ENCODE results near the gene CACNB4. TPM values are rescaled to one million over a fixed set of nuclear protein-coding genes. Genes with fewer than 3 reads are reported as not detected.
"Not testable (repeated sequence)": the region's sequence is repeated elsewhere in the genome, so short reads cannot be mapped to it uniquely, and the experiment has no call there.

CACNB4 gene
- total RNA-seq, 1 experiment from 2014 or later, result not detected

DNA sequence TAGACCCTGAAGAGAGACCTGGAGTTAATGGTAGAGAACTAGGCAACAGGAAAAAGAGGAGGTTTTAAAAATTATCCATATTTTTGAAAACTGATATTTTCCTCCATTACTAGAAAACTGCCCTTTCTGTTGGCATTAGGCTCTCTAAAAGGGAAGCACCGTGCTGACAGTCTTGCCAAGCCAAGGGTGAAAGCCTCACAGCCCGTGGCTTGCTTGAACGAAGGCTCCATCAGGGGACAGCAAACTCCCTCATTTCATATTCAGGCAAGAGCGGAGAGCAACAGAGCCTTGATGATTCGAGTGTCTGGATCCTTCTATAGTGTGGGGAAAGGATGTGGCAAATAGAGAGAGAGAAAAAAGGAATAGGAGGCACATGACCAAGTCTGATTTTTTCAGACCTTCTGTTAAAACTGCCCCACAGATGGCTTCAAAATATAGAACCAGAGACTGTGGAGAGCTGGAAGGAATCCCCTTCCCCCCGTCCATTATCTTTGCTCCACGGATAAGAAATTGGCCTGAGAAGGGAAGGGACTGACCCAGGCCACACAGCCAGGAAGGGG lies 67.0 kb downstream of the CACNB4 start:
- H4K20me1 ChIP-seq (ENCODE audit: low read length), result no peaks in the 10 kb centered on the region
- no peak overlapping the region for H3K9ac ChIP-seq (ENCODE audit: low read length)
- H3K9me2 ChIP-seq (replicated peaks; ENCODE audit: low read length), result no peaks in the 10 kb centered on the region
- H3F3A ChIP-seq (ENCODE audit: low read length, unreplicated experiment), result no peaks in the 10 kb centered on the region
- no peak overlapping the region for H2AFZ ChIP-seq (ENCODE audit: low read length)
- TF ChIP-seq, protein P1, sequence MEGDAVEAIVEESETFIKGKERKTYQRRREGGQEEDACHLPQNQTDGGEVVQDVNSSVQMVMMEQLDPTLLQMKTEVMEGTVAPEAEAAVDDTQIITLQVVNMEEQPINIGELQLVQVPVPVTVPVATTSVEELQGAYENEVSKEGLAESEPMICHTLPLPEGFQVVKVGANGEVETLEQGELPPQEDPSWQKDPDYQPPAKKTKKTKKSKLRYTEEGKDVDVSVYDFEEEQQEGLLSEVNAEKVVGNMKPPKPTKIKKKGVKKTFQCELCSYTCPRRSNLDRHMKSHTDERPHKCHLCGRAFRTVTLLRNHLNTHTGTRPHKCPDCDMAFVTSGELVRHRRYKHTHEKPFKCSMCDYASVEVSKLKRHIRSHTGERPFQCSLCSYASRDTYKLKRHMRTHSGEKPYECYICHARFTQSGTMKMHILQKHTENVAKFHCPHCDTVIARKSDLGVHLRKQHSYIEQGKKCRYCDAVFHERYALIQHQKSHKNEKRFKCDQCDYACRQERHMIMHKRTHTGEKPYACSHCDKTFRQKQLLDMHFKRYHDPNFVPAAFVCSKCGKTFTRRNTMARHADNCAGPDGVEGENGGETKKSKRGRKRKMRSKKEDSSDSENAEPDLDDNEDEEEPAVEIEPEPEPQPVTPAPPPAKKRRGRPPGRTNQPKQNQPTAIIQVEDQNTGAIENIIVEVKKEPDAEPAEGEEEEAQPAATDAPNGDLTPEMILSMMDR (conservative IDR thresholded peaks at IDR 0.05; ENCODE audit: low read depth, low read length), result no peak
- TF ChIP-seq EZH2 (IDR thresholded peaks at IDR 0.05; ENCODE audit: low read length, unreplicated experiment), result no peak
- no peak for TF ChIP-seq EZH2phosphoT487 (IDR thresholded peaks at IDR 0.05; ENCODE audit: borderline replicate concordance, low read length)
- H3K79me2 ChIP-seq (ENCODE audit: low read length), result no peaks in the 10 kb centered on the region
- H3K4me2 ChIP-seq (ENCODE audit: low read length), result no peak overlapping the region
- no peaks in the 10 kb centered on the region for H3K27me3 ChIP-seq (ENCODE audit: low read length)
- H3K36me3 ChIP-seq (ENCODE audit: low read depth, low read length), result no peaks in the 10 kb centered on the region
- ATAC-seq, result no peak
- H3K4me1 ChIP-seq (ENCODE audit: insufficient read depth, low read length), result no peaks in the 10 kb centered on the region
- H3K9me3 ChIP-seq (ENCODE audit: low read length), result no peaks in the 10 kb centered on the region
- ChIA-PET POLR2A (ENCODE audit: unreplicated experiment) (no interaction called here), CTCF (no interaction called here)
- no peak for DNase-seq
- BruUV-seq (replicated peaks), result no TSS peak
- no peak overlapping the region for H3K27ac ChIP-seq (ENCODE audit: low read length)
- intact Hi-C loops (cut with micrococcal nuclease), result loop anchor here (10.0 kb wide), 1 partner anchor 703 kb away; no protein-coding TSS in a partner anchor
- H3K4me3 ChIP-seq (ENCODE audit: low read length), result no peak overlapping the region

DNA sequence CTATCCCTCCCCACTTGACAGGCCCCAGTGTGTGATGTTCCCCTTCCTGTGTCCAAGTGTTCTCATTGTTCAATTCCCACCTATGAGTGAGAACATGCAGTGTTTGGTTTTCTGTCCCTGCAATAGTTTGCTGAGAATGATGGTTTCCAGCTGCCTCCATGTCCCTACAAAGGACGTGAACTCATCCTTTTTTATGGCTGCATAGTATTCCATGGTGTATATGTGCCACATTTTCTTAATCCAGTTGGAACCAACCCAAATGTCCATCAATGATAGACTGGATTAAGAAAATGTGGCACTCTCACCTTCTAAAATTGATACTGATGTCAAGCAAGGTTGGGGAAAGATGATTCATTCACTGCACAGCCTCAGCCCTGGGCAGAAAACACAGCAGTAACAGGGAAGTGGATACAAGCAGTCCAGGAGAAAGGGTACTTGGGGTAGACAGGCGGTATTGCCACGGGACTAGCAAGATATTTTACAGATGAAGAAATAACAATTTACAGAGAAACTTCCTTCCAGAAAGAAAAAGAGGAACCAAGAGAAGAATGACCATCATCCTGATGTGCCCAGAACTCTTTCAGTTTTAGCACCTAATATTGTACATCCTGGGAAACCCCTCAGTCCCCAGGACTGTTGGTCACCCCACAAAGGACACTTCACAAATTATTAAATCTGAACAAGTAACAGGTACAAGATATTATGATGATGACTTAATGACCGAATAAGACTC lies 68.1 kb downstream of the CACNB4 start:
- H3K4me2 ChIP-seq (ENCODE audit: low read length); DNase-seq; ATAC-seq; H3K79me2 ChIP-seq (ENCODE audit: low read length); H3K36me3 ChIP-seq (ENCODE audit: low read depth, low read length); H3K9ac ChIP-seq (ENCODE audit: low read length); H3F3A ChIP-seq (ENCODE audit: low read length, unreplicated experiment); H3K4me3 ChIP-seq (ENCODE audit: low read length); H3K9me3 ChIP-seq (ENCODE audit: low read length); POLR2A ChIA-PET (ENCODE audit: unreplicated experiment); H3K4me1 ChIP-seq (ENCODE audit: insufficient read depth, low read length); BruUV-seq (replicated peaks); H3K9me2 ChIP-seq (replicated peaks; ENCODE audit: low read length); H2AFZ ChIP-seq (ENCODE audit: low read length); H3K27ac ChIP-seq (ENCODE audit: low read length); H3K27me3 ChIP-seq (ENCODE audit: low read length); H4K20me1 ChIP-seq (ENCODE audit: low read length); CTCF ChIA-PET: not testable (repeated sequence)
- intact Hi-C loops (cut with micrococcal nuclease), result loop anchor here (10.0 kb wide), 1 partner anchor 704 kb away; no protein-coding TSS in a partner anchor

DNA sequence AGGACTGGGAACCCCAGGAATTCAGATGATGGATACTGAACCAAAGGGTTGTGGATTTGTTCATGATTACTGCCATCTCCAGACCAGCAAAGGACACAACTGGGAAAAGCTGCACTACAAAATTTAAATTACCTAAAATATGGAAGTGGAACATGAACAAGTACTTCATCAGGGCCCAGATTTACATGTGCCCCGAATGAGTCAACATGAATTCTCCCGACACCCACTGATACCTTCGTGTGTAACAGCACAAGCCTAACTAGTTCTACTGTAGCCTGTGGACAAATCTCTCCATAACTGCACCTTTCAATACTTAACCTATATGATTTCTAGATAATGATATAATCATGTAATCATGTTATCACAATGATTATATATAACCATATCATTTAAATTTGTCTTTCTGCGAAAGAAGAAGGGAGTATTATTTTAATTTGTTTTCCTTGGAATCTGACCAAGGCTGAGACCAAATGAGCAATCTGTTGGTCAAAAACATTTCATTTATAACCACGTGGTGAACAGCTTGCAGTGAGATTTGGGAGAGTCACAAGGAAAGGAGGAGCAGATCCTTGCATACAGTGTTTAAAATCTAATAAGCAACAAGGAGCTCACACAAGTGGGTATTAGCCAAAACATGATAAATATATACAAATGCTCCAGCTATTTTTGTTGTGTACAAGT lies 70.5 kb downstream of the CACNB4 start:
- H3K9me3 ChIP-seq (ENCODE audit: low read length), result no peaks in the 10 kb centered on the region
- H3K4me1 ChIP-seq (ENCODE audit: insufficient read depth, low read length), result 0 out of 2 replicates have a peak, but pooled peaks cover 3% of the 10 kb centered on the region
- no peak overlapping the region for H3K4me2 ChIP-seq (ENCODE audit: low read length)
- peaks cover 6% of the 10 kb centered on the region; the same call in 1 of the 2 replicates for H3K27me3 ChIP-seq (ENCODE audit: low read length)
- no peak overlapping the region for H3K9ac ChIP-seq (ENCODE audit: low read length)
- ATAC-seq (no peak), DNase-seq (peak; percentile 15)
- BruUV-seq (replicated peaks), result no TSS peak
- ChIA-PET CTCF (no interaction called here), POLR2A (ENCODE audit: unreplicated experiment) (no interaction called here)
- H3K36me3 ChIP-seq (ENCODE audit: low read depth, low read length), result peaks cover 3% of the 10 kb centered on the region; the same call in 1 of the 2 replicates
- no peak overlapping the region for H3K4me3 ChIP-seq (ENCODE audit: low read length)
- intact Hi-C loops (cut with micrococcal nuclease), result no loop called here
- no peaks in the 10 kb centered on the region for H3K79me2 ChIP-seq (ENCODE audit: low read length)
- no peaks in the 10 kb centered on the region for H4K20me1 ChIP-seq (ENCODE audit: low read length)
- H2AFZ ChIP-seq (ENCODE audit: low read length), result no peak overlapping the region
- H3K9me2 ChIP-seq (replicated peaks; ENCODE audit: low read length), result no peaks in the 10 kb centered on the region
- TF ChIP-seq, protein P1 (conservative IDR thresholded peaks at IDR 0.05; ENCODE audit: low read depth, low read length), result no peak
- H3K27ac ChIP-seq (ENCODE audit: low read length), result no peak overlapping the region
- no peaks in the 10 kb centered on the region for H3F3A ChIP-seq (ENCODE audit: low read length, unreplicated experiment)

Measured in PC-3 (cell line).